HEK293T (cell line): ENCODE results near the gene C10orf95.

Experiments used
- ARNT ChIP-seq: fragments of 450-650 bp; IDR thresholded peaks from 2 replicates; pipeline ENCODE4 v1.6.1; 2017; ENCODE audit warnings: mild to moderate bottlenecking
- FOXK2 ChIP-seq: fragments of 450-650 bp; IDR thresholded peaks from 2 replicates; pipeline ENCODE4 v1.6.1; 2016; ENCODE audit warnings: mild to moderate bottlenecking
- HDGF ChIP-seq: fragments of 450-650 bp; IDR thresholded peaks from 2 replicates; pipeline ENCODE4 v1.6.1; 2017; ENCODE audit warnings: antibody characterized with exemption, borderline replicate concordance
- LEF1 ChIP-seq: fragments of 450-650 bp; IDR thresholded peaks from 2 replicates; pipeline ENCODE4 v1.6.1; 2017; ENCODE audit warnings: mild to moderate bottlenecking, borderline replicate concordance
- SP1 ChIP-seq: fragments of 450-650 bp; IDR thresholded peaks from 2 replicates; pipeline ENCODE4 v1.6.1; 2017
- TF ChIP-seq, protein P1 (sequence below): fragments of 450-650 bp; IDR thresholded peaks from 2 replicates; pipeline ENCODE4 v1.6.1; 2016

DNA sequence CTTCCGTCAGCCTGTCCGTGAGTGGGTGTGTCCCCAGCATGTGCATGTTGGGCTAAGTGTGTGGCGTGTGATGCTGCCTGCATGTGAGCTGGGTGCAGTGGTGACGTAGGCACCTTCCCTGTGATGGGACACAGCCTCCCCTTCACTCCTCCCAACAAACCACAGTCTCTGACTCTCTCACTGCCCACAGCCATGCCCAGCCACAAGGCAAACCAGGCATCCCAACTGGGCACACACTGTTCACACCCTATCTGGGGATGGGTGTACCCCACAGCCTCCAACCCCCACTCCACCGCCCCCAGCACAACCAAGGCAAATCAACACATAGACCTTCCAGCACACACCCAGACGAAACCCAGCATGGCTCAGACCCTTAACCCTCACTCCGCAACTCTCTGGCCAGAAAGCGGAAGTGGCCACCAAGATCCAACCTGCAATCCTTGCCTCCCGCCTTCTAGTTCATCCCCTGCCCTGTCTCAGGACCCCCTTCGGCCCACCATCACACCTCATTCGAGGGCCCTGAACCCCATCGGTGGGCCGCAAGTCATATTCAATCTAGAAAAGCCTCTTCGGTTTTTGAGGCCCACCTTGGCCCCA lies 43.1 kb downstream of the C10orf95 start:
- TF ChIP-seq SP1 = no peak
- no peak for TF ChIP-seq LEF1
- TF ChIP-seq, protein P1, sequence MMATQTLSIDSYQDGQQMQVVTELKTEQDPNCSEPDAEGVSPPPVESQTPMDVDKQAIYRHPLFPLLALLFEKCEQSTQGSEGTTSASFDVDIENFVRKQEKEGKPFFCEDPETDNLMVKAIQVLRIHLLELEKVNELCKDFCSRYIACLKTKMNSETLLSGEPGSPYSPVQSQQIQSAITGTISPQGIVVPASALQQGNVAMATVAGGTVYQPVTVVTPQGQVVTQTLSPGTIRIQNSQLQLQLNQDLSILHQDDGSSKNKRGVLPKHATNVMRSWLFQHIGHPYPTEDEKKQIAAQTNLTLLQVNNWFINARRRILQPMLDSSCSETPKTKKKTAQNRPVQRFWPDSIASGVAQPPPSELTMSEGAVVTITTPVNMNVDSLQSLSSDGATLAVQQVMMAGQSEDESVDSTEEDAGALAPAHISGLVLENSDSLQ = no peak
- TF ChIP-seq ARNT = no peak
- TF ChIP-seq FOXK2 = no peak
- TF ChIP-seq HDGF = no peak
